Measurements from ENCODE around the gene SUGCT. TPM values are rescaled to one million over a fixed set of nuclear protein-coding genes. Genes with fewer than 3 reads are reported as not detected.

SUGCT gene
- total RNA-seq, 1 donor from 2014 or later = 9.8 TPM

DNA sequence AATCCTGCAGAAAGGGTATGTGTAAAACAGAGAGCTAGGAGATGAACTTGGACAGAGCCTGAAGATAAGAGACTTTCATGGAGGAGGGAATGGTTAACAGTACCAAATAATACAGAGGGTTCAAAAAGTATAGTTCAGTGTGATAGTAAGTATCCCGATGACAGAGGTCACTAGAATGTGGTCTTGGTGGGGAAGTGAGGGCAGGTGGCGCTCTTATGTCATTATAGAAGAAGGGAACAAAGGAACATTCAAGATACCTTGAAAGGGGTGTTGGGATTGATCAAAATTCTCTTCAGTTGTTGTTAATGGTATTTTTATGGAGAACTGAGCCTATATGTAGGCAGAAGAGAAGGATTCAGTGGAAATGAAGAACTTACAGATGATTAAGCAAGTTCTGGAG is 312.5 kb downstream of the SUGCT start:
- DNase-seq (ENCODE audit: low spot score in 2 of 2) = no peak
- H3K27me3 ChIP-seq = no peaks in the 10 kb centered on the region
- H3K9me3 ChIP-seq = peaks cover 0 to 4% of the 10 kb centered on the region in 2 donors
- intact Hi-C loops (cut with DNase I) = no loop called here
- H3K4me3 ChIP-seq = no peak overlapping the region
- no peaks in the 10 kb centered on the region for H3K4me1 ChIP-seq
- H3K27ac ChIP-seq = no peak overlapping the region
- no peaks in the 10 kb centered on the region for H3K36me3 ChIP-seq
- TF ChIP-seq, protein P1, sequence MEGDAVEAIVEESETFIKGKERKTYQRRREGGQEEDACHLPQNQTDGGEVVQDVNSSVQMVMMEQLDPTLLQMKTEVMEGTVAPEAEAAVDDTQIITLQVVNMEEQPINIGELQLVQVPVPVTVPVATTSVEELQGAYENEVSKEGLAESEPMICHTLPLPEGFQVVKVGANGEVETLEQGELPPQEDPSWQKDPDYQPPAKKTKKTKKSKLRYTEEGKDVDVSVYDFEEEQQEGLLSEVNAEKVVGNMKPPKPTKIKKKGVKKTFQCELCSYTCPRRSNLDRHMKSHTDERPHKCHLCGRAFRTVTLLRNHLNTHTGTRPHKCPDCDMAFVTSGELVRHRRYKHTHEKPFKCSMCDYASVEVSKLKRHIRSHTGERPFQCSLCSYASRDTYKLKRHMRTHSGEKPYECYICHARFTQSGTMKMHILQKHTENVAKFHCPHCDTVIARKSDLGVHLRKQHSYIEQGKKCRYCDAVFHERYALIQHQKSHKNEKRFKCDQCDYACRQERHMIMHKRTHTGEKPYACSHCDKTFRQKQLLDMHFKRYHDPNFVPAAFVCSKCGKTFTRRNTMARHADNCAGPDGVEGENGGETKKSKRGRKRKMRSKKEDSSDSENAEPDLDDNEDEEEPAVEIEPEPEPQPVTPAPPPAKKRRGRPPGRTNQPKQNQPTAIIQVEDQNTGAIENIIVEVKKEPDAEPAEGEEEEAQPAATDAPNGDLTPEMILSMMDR (IDR thresholded peaks at IDR 0.05) = no peak

GRCh38 chr7:40455485-40455884 is 320.7 kb downstream of the SUGCT start:
- Histone ChIP-seq H3K4me3 (no peak overlapping the region), H3K36me3 (no peaks in the 10 kb centered on the region), H3K27me3 (no peaks in the 10 kb centered on the region), H3K9me3 (no peaks in the 10 kb centered on the region), H3K4me1 (no peaks in the 10 kb centered on the region), H3K27ac (no peak overlapping the region)
- no peak for DNase-seq (ENCODE audit: low spot score in 2 of 2)
- intact Hi-C loops (cut with DNase I) = no loop called here
- TF ChIP-seq, protein P1 (IDR thresholded peaks at IDR 0.05) = no peak

DNA sequence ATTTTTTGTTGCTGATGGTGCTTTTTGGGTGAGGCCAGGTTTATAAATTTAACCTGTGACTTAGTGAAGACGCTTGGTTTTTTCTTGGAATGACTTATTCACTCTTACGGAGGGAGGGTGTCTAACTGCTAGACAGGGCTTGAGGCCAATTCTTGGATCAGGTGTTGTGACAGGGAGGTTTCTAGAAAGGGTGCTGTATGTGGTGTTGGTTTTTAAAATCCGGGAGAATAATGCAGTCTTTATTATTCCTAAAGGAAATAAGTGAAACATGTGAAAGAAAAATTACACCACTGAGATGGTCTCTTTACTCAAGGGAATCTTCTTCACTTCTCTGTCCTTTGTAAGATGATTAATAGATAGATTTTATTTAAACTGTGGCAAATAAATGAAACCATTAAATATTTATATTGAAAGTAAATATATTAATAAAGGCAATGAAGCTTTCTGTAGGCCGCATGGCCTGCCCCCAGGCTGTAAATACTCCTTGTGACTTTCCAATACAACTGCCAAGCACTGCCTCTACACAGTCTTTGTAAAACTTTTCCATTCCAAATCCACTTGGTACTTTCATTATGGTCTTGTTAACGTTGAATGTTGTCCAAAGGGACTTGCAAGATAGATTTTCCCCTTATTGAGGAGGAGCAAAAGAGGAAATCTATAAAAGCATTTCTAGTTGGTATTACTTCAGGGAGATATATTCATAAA is 323.1 kb downstream of the SUGCT start:
- no peak overlapping the region for H3K27ac ChIP-seq
- H3K36me3 ChIP-seq = no peaks in the 10 kb centered on the region
- no peak for DNase-seq (ENCODE audit: low spot score in 2 of 2)

GRCh38 chr7:40463446-40463845 is 328.6 kb downstream of the SUGCT start:
- TF ChIP-seq, protein P1 (IDR thresholded peaks at IDR 0.05) = no peak
- H3K4me1 ChIP-seq = peaks cover 0 to 19% of the 10 kb centered on the region in 2 donors
- peak overlapping the region; percentile 53 to 68 for H3K27ac ChIP-seq
- no peak for DNase-seq (ENCODE audit: low spot score in 2 of 2)
- no peaks in the 10 kb centered on the region for H3K27me3 ChIP-seq
- peak overlapping the region; percentile 38 to 42 for H3K4me3 ChIP-seq
- intact Hi-C loops (cut with DNase I) = no loop called here
- H3K9me3 ChIP-seq = no peaks in the 10 kb centered on the region
- H3K36me3 ChIP-seq = no peaks in the 10 kb centered on the region

More for the DNA sequence above, 323.1 kb downstream of the SUGCT start:
- no peak overlapping the region for H3K4me3 ChIP-seq
- H3K27me3 ChIP-seq = no peaks in the 10 kb centered on the region
- TF ChIP-seq, protein P1 (IDR thresholded peaks at IDR 0.05) = no peak
- intact Hi-C loops (cut with DNase I) = no loop called here
- no peaks in the 10 kb centered on the region for H3K9me3 ChIP-seq
- peaks cover 0 to 9% of the 10 kb centered on the region in 2 donors for H3K4me1 ChIP-seq

DNA sequence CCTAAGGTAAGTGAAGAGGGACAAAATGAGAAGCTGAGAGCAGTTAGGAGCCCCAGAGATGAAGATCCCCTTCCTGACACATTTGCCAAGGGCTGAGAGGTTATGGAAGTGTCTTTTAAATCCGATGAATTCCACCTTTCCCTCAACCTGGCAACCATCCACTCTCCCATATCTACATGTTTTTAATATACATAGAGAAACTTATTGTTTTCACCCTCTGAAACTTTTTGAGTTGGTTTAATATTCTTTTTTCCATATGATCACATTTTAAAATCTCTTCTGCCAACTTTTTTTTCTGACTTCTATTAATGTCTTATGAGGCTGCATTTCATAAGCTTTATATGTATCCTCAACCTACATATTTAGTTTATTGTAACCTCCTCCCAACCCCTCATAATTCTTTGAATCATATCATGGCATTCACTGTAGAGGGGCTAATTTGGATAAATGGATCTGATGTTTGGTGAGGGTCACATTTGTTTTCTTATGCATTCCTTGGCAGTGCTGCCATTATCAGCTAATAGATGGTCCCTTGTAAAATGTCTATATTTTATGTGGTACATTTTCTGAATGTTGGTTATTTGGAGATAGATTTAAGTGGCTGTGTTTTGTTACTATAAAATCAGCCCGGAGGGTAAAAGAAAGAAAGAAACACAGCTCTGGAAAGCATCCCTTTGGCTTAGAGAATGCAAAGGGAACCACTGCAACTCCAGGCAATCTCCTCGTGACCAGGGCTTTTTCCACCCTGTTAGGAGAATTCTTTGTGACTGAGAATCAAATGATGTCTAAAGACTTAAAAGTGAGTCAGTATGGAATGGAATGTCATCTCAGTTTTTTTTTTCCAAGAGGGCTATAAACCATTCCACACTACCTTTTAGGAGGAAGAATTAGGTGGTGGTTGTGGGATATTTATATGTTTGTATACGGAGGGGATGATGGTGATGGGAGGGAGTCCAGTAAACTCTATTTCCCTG is 334.4 kb downstream of the SUGCT start:
- H3K36me3 ChIP-seq = no peaks in the 10 kb centered on the region
- DNase-seq (ENCODE audit: low spot score in 2 of 2) = peak in 1 of 2 donors; percentile 74
- H3K27ac ChIP-seq = peak overlapping the region; percentile 90 to 93
- no peaks in the 10 kb centered on the region for H3K27me3 ChIP-seq
- intact Hi-C loops (cut with DNase I) = loop anchor here (2.0 to 5.0 kb wide), 3 partner anchors 30 to 133 kb away; no protein-coding TSS in a partner anchor
- no peaks in the 10 kb centered on the region for H3K9me3 ChIP-seq
- TF ChIP-seq, protein P1 (IDR thresholded peaks at IDR 0.05) = no peak
- peaks cover 0 to 24% of the 10 kb centered on the region in 2 donors for H3K4me1 ChIP-seq
- no peak overlapping the region for H3K4me3 ChIP-seq
